Peyer's patch (tissue), 4 donors: ENCODE measurements around the gene ATG101.

Source experiments
- POLR2A ChIP-seq, 2 donors: fragments of 450-650 bp; IDR thresholded peaks; one replicate each; pipeline ENCODE4 v1.5.1; 2017; ENCODE audit warnings: antibody characterized with exemption in 2 of 2, mild to moderate bottlenecking in 2 of 2, moderate library complexity in 2 of 2
- TF ChIP-seq, protein P1 (sequence below), 6 experiments: fragments of 450-650 bp in 4 of 6; fragments of 200-600 bp in 2 of 6; sonication (generic) in 1 of 6; IDR thresholded peaks; one replicate each; pipeline ENCODE4 v1.5.1; 2017 to 2019; ENCODE audit warnings: antibody characterized with exemption in 6 of 6, mild to moderate bottlenecking in 3 of 6, moderate library complexity in 1 of 6

DNA sequence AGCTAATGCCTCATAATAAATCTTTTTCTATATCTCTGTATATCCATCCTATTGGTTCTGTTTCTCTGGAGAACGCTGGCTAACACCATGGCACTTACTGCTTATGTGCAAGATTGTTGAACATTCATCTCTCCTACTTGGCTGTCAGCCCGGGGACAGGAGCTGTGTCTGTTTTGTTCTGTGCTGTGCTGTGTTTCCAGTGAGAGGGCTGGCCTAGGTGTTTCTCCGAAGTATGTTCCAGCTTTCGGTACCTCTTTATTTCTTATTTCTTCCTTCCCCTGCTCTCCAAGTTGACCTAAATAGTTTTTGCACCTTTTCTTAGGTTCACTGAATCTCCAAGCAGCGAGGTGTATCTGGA lies 37.4 kb upstream of the ATG101 start:
- TF ChIP-seq, protein P1, sequence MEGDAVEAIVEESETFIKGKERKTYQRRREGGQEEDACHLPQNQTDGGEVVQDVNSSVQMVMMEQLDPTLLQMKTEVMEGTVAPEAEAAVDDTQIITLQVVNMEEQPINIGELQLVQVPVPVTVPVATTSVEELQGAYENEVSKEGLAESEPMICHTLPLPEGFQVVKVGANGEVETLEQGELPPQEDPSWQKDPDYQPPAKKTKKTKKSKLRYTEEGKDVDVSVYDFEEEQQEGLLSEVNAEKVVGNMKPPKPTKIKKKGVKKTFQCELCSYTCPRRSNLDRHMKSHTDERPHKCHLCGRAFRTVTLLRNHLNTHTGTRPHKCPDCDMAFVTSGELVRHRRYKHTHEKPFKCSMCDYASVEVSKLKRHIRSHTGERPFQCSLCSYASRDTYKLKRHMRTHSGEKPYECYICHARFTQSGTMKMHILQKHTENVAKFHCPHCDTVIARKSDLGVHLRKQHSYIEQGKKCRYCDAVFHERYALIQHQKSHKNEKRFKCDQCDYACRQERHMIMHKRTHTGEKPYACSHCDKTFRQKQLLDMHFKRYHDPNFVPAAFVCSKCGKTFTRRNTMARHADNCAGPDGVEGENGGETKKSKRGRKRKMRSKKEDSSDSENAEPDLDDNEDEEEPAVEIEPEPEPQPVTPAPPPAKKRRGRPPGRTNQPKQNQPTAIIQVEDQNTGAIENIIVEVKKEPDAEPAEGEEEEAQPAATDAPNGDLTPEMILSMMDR (IDR thresholded peaks at IDR 0.05) = no peak
- no peak for TF ChIP-seq POLR2A (IDR thresholded peaks at IDR 0.05)
